CD4-positive, alpha-beta T cell treated with Interleukin-12 subunit alpha and Interleukin-12 subunit beta, for 1 hour (primary cell): ENCODE results near the gene SFXN2.
A peak's percentile ranks its signal among the peaks of the same experiment; 100 is the strongest.

ENCODE experiments used
- DNase-seq: peaks from one replicate; pipeline ENCODE4 v3.0.0-alpha.2; 2020

The SFXN2 gene

DNA sequence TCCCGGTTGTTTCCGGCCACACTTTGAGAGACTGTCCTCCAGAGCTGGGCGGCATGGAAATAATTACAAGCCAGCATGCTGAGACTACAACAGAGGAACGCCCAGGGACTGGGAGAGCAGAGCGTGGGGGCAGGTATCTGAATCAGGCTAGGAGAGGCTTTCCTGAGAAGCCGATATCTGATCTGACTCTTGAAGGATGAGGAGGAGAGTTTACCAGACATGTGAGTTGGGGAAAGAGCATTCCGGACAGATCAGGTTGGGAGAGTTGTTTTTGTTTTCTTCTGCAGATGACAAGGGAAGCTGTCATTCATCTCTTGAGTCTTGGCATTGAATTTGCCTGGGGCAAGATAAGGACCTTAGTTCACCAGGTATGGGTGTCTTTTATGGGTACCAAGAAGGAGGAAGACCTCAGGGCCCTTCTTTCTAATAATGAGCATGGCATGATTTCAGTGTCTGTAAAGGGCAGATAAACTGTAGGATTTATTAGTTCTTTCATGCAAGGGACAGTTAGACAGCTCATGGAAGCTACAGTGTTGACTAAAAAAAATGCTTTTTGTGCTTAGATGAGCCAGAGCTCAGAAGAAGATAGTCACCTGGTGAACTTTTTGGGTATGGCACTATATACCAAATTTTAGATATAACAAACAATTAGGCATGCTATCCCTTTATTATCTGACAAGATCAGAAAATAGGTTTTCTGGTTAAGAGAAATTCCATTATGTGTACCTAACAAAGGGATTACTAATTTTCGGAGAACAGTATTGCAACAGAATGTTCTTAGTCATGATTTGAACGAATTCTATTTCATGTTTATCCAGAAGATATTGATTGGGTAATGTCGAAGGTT is 65.5 kb downstream of the SFXN2 start:
- no peak for DNase-seq

DNA sequence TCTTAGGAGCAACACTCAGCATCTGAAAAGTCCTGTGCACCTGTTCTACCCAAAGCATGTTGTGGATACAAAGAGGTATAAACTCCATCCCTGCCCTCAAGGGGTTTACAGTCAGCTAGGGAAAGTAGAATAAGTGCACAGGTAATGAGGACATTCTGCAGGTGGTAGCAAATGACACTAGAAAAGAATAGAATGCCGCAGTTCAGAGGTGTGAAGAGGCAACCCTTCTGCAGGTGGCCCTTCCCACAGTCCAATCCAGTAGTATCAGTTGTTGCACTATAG is 66.0 kb downstream of the SFXN2 start:
- DNase-seq: no peak

DNA sequence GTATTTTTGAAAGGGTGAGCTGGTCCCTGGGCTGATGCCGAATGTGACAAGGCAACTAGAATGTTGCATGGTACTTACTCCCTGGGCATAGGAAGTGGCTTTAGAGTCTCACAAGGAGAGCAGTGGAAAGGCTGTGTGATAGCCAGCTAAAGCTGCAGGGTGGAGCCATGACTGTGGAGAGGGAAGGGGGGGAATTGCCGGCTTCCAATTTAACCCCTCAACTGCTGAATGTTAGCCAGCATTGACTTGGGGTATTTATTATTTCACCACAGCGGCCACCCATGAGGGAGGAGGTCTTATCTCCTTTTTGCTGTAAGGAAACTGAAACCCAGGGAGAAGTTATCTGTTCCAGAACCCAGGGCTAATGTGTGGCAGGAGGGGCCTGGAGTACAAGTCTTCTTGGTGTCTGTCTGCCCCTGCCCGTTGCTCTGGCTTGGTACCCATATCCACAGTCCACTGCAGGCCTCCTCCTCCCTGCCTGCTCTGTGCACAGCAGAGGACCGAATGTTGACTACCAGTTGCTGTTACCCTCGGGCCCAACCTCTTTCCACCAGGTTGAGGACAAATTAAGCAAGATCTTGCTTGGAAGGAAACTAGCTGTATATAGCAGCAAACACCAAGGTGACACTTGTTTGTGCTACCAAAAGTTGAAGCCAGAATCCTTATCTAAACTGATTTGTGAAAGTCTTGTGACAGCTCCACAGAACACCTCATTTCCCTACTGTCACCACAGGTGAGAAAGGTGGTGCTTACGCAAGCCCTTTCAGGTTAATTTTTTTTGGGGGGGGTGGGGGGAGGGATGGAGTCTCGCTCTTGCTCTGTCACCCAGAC is 66.9 kb downstream of the SFXN2 start:
- DNase-seq: no peak

GRCh38 chr10:102781921-102782557 is 67.6 kb downstream of the SFXN2 start:
- DNase-seq: no peak

GRCh38 chr10:102782673-102783551 is 68.5 kb downstream of the SFXN2 start:
- DNase-seq: no peak

DNA sequence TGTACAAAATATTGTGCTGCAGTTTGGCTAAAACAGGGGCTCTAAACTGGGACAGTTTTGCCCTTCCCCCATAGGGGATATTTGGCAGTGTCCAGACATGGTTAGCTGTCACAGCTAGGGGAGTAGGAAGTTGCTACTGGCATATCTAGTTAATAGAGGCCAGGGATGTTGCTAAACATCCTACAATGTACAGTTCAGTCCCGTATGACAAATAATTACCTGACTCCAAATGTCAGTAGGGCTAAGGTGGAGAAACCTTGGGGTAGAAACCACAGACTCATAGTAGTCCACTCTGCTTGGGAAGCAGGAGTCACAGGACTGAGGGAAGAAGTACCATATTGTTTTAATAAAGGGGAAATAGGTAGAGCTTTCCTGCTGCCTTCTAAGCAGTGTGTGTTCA is 69.1 kb downstream of the SFXN2 start:
- DNase-seq: no peak

DNA sequence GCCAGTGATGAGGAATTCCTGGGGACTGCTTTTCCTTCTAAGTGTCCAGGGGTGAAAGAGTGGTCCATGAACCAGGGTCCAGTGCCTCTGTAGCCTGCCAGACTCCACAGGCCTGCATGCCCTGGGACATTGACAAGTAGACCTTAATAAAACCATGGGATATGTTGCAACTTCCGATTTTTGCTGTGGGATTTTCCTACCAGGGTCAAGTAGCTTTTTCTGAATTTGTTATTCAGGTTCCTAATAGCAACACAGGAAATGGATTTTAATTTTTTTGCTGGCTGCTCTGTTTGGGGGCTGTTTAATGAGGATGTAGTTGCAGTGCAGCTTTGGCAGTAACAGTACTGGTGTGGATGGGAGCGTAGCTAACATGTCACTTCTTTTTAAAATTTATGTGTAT is 71.4 kb downstream of the SFXN2 start:
- peak; percentile 23 for DNase-seq

GRCh38 chr10:102791754-102792395 is 77.4 kb downstream of the SFXN2 start:
- DNase-seq: no peak
